Mesendoderm (in vitro differentiated cells): Measurements from ENCODE around the gene NT5DC4.

ENCODE experiments used
- DNase-seq: peaks from one replicate; pipeline ENCODE4 v3.0.0; 2013
- H2AK5ac ChIP-seq: 2 replicates; pipeline ENCODE4 v1.6.1; 2013; ENCODE audit warnings: low read length, inconsistent platforms
- H2BK120ac ChIP-seq: 2 replicates; pipeline ENCODE4 v1.6.1; 2013; ENCODE audit warnings: low read depth, mild to moderate bottlenecking, low read length, moderate library complexity, mixed read lengths
- H2BK15ac ChIP-seq: replicated peaks from 2 replicates; pipeline ENCODE4 v1.6.1; 2013; ENCODE audit warnings: low read depth, mild to moderate bottlenecking, moderate library complexity
- H2BK5ac ChIP-seq: 2 replicates; pipeline ENCODE4 v1.6.1; 2013; ENCODE audit warnings: low read length, inconsistent platforms
- H3K18ac ChIP-seq: 2 replicates; pipeline ENCODE4 v1.6.1; 2013; ENCODE audit warnings: mild to moderate bottlenecking, low read length, mixed read lengths
- H3K23ac ChIP-seq: one replicate; pipeline ENCODE4 v1.6.1; 2013; ENCODE audit warnings: low read length
- H3K27ac ChIP-seq: 2 replicates; pipeline ENCODE4 v1.5.1; 2013; ENCODE audit warnings: low read depth, mild to moderate bottlenecking, inconsistent platforms, low read length, moderate library complexity
- H3K27me3 ChIP-seq: 2 replicates; pipeline ENCODE4 v1.6.1; 2013; ENCODE audit warnings: low read length, control low read depth, mild to moderate bottlenecking, inconsistent platforms; ENCODE audit not compliant: insufficient read depth, poor library complexity
- H3K36me3 ChIP-seq: 2 replicates; pipeline ENCODE4 v1.6.1; 2013; ENCODE audit warnings: low read length, inconsistent platforms; ENCODE audit not compliant: control insufficient read depth, insufficient read depth
- H3K4ac ChIP-seq: one replicate; pipeline ENCODE4 v1.6.1; 2013; ENCODE audit warnings: low read depth, mild to moderate bottlenecking, low read length, moderate library complexity
- H3K4me1 ChIP-seq: 2 replicates; pipeline ENCODE4 v1.6.1; 2013; ENCODE audit warnings: low read depth, low read length, inconsistent platforms; ENCODE audit not compliant: control insufficient read depth
- H3K4me2 ChIP-seq: 2 replicates; pipeline ENCODE4 v1.6.1; 2013; ENCODE audit warnings: low read length
- H3K4me3 ChIP-seq: 2 replicates; pipeline ENCODE4 v1.5.1; 2013; ENCODE audit warnings: mild to moderate bottlenecking, low read length
- H3K56ac ChIP-seq: one replicate; pipeline ENCODE4 v1.6.1; 2013; ENCODE audit warnings: low read length
- H3K79me1 ChIP-seq: 2 replicates; pipeline ENCODE4 v1.6.1; 2013; ENCODE audit warnings: low read length, inconsistent platforms
- H3K79me2 ChIP-seq: 2 replicates; pipeline ENCODE4 v1.6.1; 2013; ENCODE audit warnings: mild to moderate bottlenecking, low read length; ENCODE audit not compliant: control insufficient read depth, insufficient read depth
- H3K9ac ChIP-seq: 2 replicates; pipeline ENCODE4 v1.6.1; 2013; ENCODE audit warnings: low read length, inconsistent platforms
- H4K5ac ChIP-seq: one replicate; pipeline ENCODE4 v1.6.1; 2013; ENCODE audit warnings: low read length
- H4K8ac ChIP-seq: one replicate; pipeline ENCODE4 v1.6.1; 2013; ENCODE audit warnings: low read depth, mild to moderate bottlenecking, control low read depth, low read length, moderate library complexity
- WGBS: extraction: QIAGEN DNeasy Blood & Tissue Kit; methylation state at CpG from one replicate; pipeline ENCODE4 v1.1.7; 2013; ENCODE audit warnings: low lambda C conversion rate, missing lambda C conversion rate; ENCODE audit not compliant: insufficient coverage; ENCODE audit errors: extremely low coverage; 5-methylcytosine and 5-hydroxymethylcytosine counted together

The NT5DC4 gene

GRCh38 chr2:112788653-112789052 lies 67.8 kb downstream of the NT5DC4 start:
- no peak for DNase-seq
- WGBS = no CpG with 5 or more reads among the region's 3 CpGs
- no peak overlapping the region for H2BK5ac ChIP-seq
- H2AK5ac ChIP-seq = no peak overlapping the region
- H4K8ac ChIP-seq = no peak overlapping the region
- no peaks in the 10 kb centered on the region for H3K4me1 ChIP-seq
- no peaks in the 10 kb centered on the region for H3K79me2 ChIP-seq
- H3K56ac ChIP-seq = no peak overlapping the region
- H3K4ac ChIP-seq = no peak overlapping the region
- H3K4me3 ChIP-seq = no peak overlapping the region
- H3K36me3 ChIP-seq = no peaks in the 10 kb centered on the region
- no peak overlapping the region for H3K23ac ChIP-seq
- H4K5ac ChIP-seq = no peak overlapping the region
- H3K27ac ChIP-seq = no peak overlapping the region
- no peak overlapping the region for H2BK120ac ChIP-seq
- no peaks in the 10 kb centered on the region for H3K79me1 ChIP-seq
- no peaks in the 10 kb centered on the region for H3K27me3 ChIP-seq
- H3K9ac ChIP-seq = no peak overlapping the region
- no peak overlapping the region for H3K4me2 ChIP-seq
- H3K18ac ChIP-seq = no peak overlapping the region
- no peak overlapping the region for H2BK15ac ChIP-seq
